ENCODE measurements around the gene FGF13.

FGF13 gene

DNA sequence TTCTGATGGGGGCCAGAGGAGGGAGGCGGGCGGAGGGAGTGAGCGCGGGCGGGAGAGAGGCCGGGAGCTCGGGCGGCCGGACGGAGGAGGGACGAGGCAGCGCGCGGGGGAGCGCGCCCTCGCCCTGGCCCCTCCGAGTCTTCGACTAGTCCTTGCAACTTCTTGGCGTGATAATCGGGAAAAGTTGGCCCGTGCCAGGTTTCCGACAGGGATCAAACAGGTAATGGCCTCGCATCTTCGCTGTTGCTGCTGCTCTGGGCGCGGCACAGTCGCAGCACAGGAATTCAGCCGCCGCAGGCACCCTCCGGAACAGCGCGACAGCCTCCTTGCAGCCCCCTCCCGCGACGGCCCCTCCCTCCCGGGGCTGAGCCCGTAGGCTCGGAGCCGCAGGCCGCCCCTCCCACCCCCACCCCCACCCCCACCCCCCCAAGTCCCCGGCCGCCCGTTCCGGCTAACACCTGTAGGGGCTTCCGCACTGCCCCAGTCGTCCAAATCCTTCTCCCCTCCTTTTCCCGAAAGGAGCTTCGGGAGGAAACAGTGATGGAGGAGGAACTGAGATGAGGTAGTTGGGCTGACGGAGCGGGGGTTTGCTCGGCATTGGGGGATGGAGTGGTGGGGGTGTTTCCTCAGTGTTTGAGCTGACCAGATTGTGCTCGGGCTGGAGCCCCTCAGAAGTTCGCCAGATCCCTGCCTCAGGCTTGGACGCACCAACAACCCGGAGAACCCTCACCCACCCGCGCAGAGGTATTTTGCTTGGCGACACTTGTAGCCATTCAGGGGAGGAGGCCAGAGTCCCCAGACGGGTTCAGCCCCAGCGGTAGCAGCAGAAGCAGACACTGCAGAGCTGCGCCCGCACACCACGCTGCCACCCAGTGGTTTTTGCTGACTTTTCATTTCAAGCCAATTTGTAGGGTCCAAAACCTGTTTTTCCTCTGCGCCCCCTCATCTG, at the start of gene FGF13:
FGF13 (minus strand) TSS at position 319 of the 949 bp plus-strand sequence. CDS start 714 bp downstream, outside the sequence.
- peak within 1 kb of the TSS; percentile 64 for H3K27ac ChIP-seq (ENCODE audit: low read depth, low read length)
- no peaks in the 10 kb centered on the region for H3K9me3 ChIP-seq (ENCODE audit: control insufficient read depth, insufficient read depth, low read length)
- peak within 1 kb of the TSS; percentile 86 for H3K4me3 ChIP-seq (ENCODE audit: low read depth, low read length)
- H3K36me3 ChIP-seq (ENCODE audit: control insufficient read depth, insufficient read depth, low read length), result peaks cover 21% of the 10 kb centered on the region
- H3K4me1 ChIP-seq (ENCODE audit: control insufficient read depth, insufficient read depth, low read length), result peaks cover 28% of the 10 kb centered on the region
- H3K9ac ChIP-seq (ENCODE audit: low read depth, low read length), result peak within 1 kb of the TSS; percentile 76
- peaks cover 15% of the 10 kb centered on the region for H3K27me3 ChIP-seq (ENCODE audit: control insufficient read depth, insufficient read depth, low read length)

DNA sequence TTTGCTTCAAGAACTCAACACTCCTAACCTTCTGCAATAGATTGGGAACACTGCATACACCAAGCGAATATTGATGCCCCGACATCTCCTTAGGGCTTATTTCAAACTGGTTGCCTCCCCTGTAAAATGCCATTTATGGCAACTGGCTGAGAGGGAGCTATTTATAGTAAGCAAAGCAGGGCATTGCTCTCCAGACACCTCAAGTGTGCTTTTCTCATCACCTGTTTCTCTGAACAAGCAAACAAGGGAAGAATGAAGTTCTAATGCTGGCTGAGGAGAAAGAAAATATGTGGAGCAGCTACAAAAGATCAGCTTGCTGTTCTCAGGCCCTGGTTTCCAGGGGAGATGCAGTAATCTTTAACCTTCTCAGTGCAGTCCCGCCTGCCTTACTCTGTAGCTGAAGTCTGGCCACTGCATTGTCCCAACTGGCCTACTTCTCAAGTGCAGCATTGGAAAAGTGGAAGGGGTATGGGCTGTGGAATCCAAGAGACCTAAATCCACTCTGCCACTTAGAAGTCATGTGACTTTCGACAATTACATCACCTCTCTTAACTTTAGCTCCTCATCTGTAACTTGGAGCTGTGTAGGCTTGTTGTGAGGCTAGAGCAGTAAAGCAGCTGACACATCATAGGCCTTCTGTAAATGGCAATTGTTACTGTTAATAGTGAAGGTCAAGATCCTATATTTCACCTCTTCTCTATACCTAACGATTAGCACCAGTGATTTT, 47.9 kb upstream of the FGF13 start:
- H3K4me3 ChIP-seq (ENCODE audit: low read depth, low read length), result no peak overlapping the region
- H3K9me3 ChIP-seq (ENCODE audit: control insufficient read depth, insufficient read depth, low read length), result no peaks in the 10 kb centered on the region

DNA sequence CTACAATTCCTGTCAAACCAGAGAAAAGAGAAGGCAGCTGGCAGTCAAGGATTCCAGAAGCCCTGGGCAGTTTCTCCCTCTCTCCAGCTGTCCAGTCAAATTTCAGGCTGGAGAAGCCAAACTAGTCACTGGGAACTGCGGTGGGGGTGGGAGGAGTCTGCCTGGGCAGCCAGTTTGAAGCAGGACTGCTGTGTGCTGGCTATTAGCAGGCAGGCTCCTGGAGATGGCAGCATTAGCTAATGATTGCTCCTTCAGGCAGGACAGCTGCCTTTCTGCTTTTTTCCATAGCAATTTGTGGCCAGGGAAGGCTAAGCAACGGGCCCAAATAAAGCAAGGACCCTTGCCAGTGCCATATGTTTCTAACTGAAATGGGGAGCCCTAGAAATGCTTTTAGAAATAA, 44.7 kb upstream of the FGF13 start:
- Histone ChIP-seq H3K27ac (ENCODE audit: low read depth, low read length) (no peak overlapping the region), H3K9ac (ENCODE audit: low read depth, low read length) (no peak overlapping the region), H3K4me1 (ENCODE audit: control insufficient read depth, insufficient read depth, low read length) (no peaks in the 10 kb centered on the region), H3K36me3 (ENCODE audit: control insufficient read depth, insufficient read depth, low read length) (no peaks in the 10 kb centered on the region), H3K4me3 (ENCODE audit: low read depth, low read length) (no peak overlapping the region), H3K27me3 (ENCODE audit: control insufficient read depth, insufficient read depth, low read length) (peaks cover 13% of the 10 kb centered on the region), H3K9me3 (ENCODE audit: control insufficient read depth, insufficient read depth, low read length) (no peaks in the 10 kb centered on the region)

More for the DNA sequence above, 47.9 kb upstream of the FGF13 start:
- Histone ChIP-seq H3K9ac (ENCODE audit: low read depth, low read length) (no peak overlapping the region), H3K27me3 (ENCODE audit: control insufficient read depth, insufficient read depth, low read length) (peaks cover 11% of the 10 kb centered on the region; the same call in 1 of the 2 replicates), H3K27ac (ENCODE audit: low read depth, low read length) (no peak overlapping the region), H3K4me1 (ENCODE audit: control insufficient read depth, insufficient read depth, low read length) (no peaks in the 10 kb centered on the region), H3K36me3 (ENCODE audit: control insufficient read depth, insufficient read depth, low read length) (no peaks in the 10 kb centered on the region)

DNA sequence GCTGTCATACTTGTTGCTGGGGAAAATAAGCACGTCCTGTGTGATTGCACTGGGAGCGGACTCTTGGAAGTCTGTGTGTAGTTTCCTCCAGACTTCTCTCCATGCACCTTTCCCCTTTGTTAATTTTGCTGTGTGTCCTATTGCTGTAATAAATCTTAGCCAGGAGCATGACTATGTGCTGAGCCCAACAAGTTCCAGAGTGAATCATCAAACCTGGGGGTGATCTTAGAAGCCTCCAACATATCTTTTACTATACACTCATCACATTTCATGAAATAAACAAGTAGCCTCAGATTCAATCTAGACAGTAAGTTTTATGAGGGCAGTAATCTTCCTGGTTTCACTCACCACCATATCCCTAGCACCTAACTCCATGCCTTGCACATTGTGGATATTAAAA, 43.3 kb upstream of the FGF13 start:
- H3K9ac ChIP-seq (ENCODE audit: low read depth, low read length), result no peak overlapping the region
- H3K9me3 ChIP-seq (ENCODE audit: control insufficient read depth, insufficient read depth, low read length), result no peaks in the 10 kb centered on the region
- peaks cover 13% of the 10 kb centered on the region for H3K27me3 ChIP-seq (ENCODE audit: control insufficient read depth, insufficient read depth, low read length)
- no peaks in the 10 kb centered on the region for H3K36me3 ChIP-seq (ENCODE audit: control insufficient read depth, insufficient read depth, low read length)
- H3K4me1 ChIP-seq (ENCODE audit: control insufficient read depth, insufficient read depth, low read length), result no peaks in the 10 kb centered on the region
- no peak overlapping the region for H3K27ac ChIP-seq (ENCODE audit: low read depth, low read length)
- H3K4me3 ChIP-seq (ENCODE audit: low read depth, low read length), result no peak overlapping the region

DNA sequence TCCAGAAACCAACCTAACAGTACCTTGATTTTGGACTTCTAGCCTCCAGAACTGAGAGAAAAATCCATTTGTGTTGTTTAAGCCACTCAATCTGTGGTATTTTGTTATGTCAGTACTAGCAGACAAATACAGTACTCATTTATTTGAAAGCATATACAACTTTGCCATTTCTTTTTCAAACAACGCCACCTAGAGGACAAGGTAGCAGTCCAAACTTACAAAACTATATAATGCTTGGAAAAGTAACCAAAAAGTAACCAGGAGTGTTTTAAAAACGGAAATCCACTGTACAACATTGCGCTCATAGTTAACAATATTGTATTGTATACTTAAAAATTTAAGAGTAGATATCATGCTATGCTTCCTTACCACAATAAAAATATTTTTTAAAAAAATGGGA, 37.0 kb upstream of the FGF13 start:
- no peaks in the 10 kb centered on the region for H3K9me3 ChIP-seq (ENCODE audit: control insufficient read depth, insufficient read depth, low read length)
- H3K27me3 ChIP-seq (ENCODE audit: control insufficient read depth, insufficient read depth, low read length), result 0 out of 2 replicates have a peak, but pooled peaks cover under 1% of the 10 kb centered on the region
- no peak overlapping the region for H3K4me3 ChIP-seq (ENCODE audit: low read depth, low read length)
- no peak overlapping the region for H3K27ac ChIP-seq (ENCODE audit: low read depth, low read length)
- H3K4me1 ChIP-seq (ENCODE audit: control insufficient read depth, insufficient read depth, low read length), result no peaks in the 10 kb centered on the region
- no peak overlapping the region for H3K9ac ChIP-seq (ENCODE audit: low read depth, low read length)
- H3K36me3 ChIP-seq (ENCODE audit: control insufficient read depth, insufficient read depth, low read length), result no peaks in the 10 kb centered on the region

DNA sequence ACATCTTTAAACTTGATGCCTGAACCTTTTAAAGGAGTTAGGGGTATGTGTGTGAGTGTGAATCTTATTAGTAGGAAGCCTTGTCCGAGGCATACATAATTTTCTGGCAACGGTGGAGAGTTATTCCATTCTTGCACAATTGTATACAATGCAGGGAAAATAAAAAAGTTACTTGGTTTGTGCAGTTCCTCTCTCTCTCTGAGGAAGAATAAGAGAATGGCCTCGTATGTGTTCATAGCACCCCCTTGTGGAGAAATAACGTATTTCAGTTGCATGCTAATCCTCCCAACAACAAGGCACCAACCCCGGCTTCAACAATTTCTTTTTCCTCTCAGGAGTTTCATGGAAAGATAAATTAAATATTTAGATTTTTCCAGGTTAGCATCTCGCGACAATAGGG, 33.7 kb upstream of the FGF13 start:
- H3K27me3 ChIP-seq (ENCODE audit: control insufficient read depth, insufficient read depth, low read length), result no peaks in the 10 kb centered on the region
- peaks cover 12% of the 10 kb centered on the region; the same call in 1 of the 2 replicates for H3K4me1 ChIP-seq (ENCODE audit: control insufficient read depth, insufficient read depth, low read length)
- H3K9me3 ChIP-seq (ENCODE audit: control insufficient read depth, insufficient read depth, low read length), result no peaks in the 10 kb centered on the region
- no peak overlapping the region for H3K4me3 ChIP-seq (ENCODE audit: low read depth, low read length)
- H3K9ac ChIP-seq (ENCODE audit: low read depth, low read length), result no peak overlapping the region
- H3K27ac ChIP-seq (ENCODE audit: low read depth, low read length), result no peak overlapping the region
- H3K36me3 ChIP-seq (ENCODE audit: control insufficient read depth, insufficient read depth, low read length), result no peaks in the 10 kb centered on the region

DNA sequence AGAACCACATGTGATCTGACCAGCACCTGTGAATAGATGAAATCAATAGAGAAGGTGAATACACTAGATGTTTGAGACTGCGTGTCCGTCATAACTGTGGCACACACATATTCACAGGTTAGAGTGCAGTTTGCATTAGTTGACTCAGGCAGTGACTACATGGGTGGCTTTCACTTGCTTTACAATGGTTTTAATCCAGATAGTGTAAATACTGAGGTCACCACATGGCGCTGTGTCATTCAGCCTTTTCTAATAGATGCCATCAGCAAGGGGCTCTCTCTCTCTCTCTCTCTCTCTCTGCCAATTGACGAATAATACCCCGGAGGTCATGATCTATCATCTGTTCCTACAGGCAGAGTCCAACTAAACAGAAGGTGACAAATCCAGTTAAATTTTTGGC, 30.7 kb upstream of the FGF13 start:
- H3K4me3 ChIP-seq (ENCODE audit: low read depth, low read length), result no peak overlapping the region
- H3K9ac ChIP-seq (ENCODE audit: low read depth, low read length), result no peak overlapping the region
- no peaks in the 10 kb centered on the region for H3K9me3 ChIP-seq (ENCODE audit: control insufficient read depth, insufficient read depth, low read length)
- H3K27me3 ChIP-seq (ENCODE audit: control insufficient read depth, insufficient read depth, low read length), result no peaks in the 10 kb centered on the region
- no peaks in the 10 kb centered on the region for H3K36me3 ChIP-seq (ENCODE audit: control insufficient read depth, insufficient read depth, low read length)
- no peak overlapping the region for H3K27ac ChIP-seq (ENCODE audit: low read depth, low read length)
- H3K4me1 ChIP-seq (ENCODE audit: control insufficient read depth, insufficient read depth, low read length), result peaks cover 12% of the 10 kb centered on the region; the same call in 1 of the 2 replicates

DNA sequence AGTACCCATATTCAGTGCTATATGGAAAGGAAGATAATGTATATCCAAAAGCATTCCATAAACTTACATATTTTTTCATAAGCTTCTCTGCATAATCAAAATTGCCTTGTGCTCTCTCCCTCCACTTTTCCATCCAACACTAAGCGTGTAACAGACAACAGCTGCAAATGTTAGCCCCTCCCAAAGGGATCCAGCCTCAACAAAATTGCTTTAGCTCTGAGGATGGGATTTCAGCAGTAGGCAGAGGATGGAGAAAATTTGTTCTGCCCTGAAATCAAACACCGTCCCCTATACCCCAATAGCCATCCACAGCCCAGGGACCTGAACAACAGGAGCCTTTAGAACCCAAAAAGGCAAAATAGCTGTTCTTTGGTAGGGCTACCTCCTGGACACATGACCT, 28.8 kb upstream of the FGF13 start:
- H3K36me3 ChIP-seq (ENCODE audit: control insufficient read depth, insufficient read depth, low read length), result no peaks in the 10 kb centered on the region

DNA sequence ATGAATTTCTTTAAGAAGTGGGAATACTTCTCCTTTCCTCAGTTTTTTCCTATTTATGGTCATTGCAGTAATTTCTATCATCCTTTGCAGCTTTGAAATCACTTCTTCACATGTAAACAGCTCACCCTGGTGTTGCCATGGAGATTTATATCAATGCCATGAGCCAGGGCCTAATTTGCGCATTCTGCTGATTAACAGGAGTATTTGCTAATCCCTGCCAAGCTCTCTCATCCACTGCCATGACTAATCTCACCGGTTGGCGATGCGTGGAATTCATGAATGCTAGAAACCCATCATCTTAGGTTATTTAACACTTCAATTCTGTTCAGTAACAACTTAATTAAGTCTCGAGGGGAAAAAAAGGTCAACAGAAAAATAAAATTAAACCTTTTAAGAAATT, 11.8 kb upstream of the FGF13 start:
- Histone ChIP-seq H3K4me3 (ENCODE audit: low read depth, low read length) (no peak overlapping the region), H3K9me3 (ENCODE audit: control insufficient read depth, insufficient read depth, low read length) (no peaks in the 10 kb centered on the region), H3K4me1 (ENCODE audit: control insufficient read depth, insufficient read depth, low read length) (peaks cover 5% of the 10 kb centered on the region), H3K36me3 (ENCODE audit: control insufficient read depth, insufficient read depth, low read length) (no peaks in the 10 kb centered on the region), H3K9ac (ENCODE audit: low read depth, low read length) (no peak overlapping the region), H3K27ac (ENCODE audit: low read depth, low read length) (no peak overlapping the region), H3K27me3 (ENCODE audit: control insufficient read depth, insufficient read depth, low read length) (no peaks in the 10 kb centered on the region)

More for the DNA sequence above, 28.8 kb upstream of the FGF13 start:
- no peak overlapping the region for H3K4me3 ChIP-seq (ENCODE audit: low read depth, low read length)
- H3K9me3 ChIP-seq (ENCODE audit: control insufficient read depth, insufficient read depth, low read length), result no peaks in the 10 kb centered on the region
- H3K9ac ChIP-seq (ENCODE audit: low read depth, low read length), result no peak overlapping the region
- peaks cover 12% of the 10 kb centered on the region; the same call in 1 of the 2 replicates for H3K4me1 ChIP-seq (ENCODE audit: control insufficient read depth, insufficient read depth, low read length)
- H3K27ac ChIP-seq (ENCODE audit: low read depth, low read length), result no peak overlapping the region
- H3K27me3 ChIP-seq (ENCODE audit: control insufficient read depth, insufficient read depth, low read length), result no peaks in the 10 kb centered on the region

DNA sequence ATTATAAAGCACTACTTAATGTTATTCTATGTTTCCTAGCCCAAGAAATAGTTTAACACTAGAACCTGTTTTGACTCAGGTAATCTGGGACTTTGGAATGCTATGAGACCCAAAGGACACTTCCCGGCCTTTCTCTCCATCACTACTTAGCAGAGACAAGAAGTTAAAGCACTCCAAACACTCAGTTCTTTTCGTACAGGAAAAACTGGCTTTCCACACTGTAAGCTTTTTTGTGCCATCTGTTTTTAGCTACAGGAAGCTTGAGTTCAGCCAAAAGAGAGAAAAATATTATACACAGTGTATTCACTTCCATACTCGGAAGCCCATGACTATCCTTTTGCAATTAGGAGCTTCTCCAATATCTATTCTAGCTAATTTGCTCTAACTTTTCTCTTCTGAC, 7.9 kb upstream of the FGF13 start:
- Histone ChIP-seq H3K9me3 (ENCODE audit: control insufficient read depth, insufficient read depth, low read length) (no peaks in the 10 kb centered on the region), H3K9ac (ENCODE audit: low read depth, low read length) (no peak overlapping the region), H3K4me1 (ENCODE audit: control insufficient read depth, insufficient read depth, low read length) (peaks cover 9% of the 10 kb centered on the region), H3K36me3 (ENCODE audit: control insufficient read depth, insufficient read depth, low read length) (0 out of 2 replicates have a peak, but pooled peaks cover 3% of the 10 kb centered on the region), H3K27ac (ENCODE audit: low read depth, low read length) (no peak overlapping the region), H3K4me3 (ENCODE audit: low read depth, low read length) (no peak overlapping the region), H3K27me3 (ENCODE audit: control insufficient read depth, insufficient read depth, low read length) (no peaks in the 10 kb centered on the region)

DNA sequence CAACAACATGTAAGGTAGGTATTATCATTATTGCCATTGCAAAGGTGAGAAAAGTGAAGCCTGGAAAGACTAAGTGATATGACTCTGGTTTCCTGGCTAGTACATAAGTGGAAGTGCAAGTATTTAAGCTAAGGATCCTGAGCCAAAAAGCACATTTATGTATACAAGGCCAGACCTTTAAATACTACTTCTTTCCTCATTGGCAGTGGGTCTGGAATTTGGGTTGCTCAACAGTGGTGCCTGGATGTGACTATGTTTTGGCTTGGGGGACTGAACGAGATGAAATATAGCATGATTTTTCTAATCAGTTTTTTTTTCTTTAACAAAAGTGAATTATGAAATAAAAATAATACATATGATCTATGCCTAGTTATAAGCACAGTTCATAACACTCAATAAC, 7.4 kb upstream of the FGF13 start:
- Histone ChIP-seq H3K27me3 (ENCODE audit: control insufficient read depth, insufficient read depth, low read length) (no peaks in the 10 kb centered on the region), H3K9ac (ENCODE audit: low read depth, low read length) (no peak overlapping the region), H3K36me3 (ENCODE audit: control insufficient read depth, insufficient read depth, low read length) (0 out of 2 replicates have a peak, but pooled peaks cover 3% of the 10 kb centered on the region), H3K9me3 (ENCODE audit: control insufficient read depth, insufficient read depth, low read length) (no peaks in the 10 kb centered on the region), H3K27ac (ENCODE audit: low read depth, low read length) (no peak overlapping the region), H3K4me3 (ENCODE audit: low read depth, low read length) (no peak overlapping the region), H3K4me1 (ENCODE audit: control insufficient read depth, insufficient read depth, low read length) (peaks cover 9% of the 10 kb centered on the region)
